ENCODE data around the gene EREG. TPM values are rescaled to one million over a fixed set of nuclear protein-coding genes. Genes with fewer than 3 reads are reported as not detected.

EREG gene
- polyA plus RNA-seq, 1 of the 3 experiments (the other 2 are of a cell fraction): not detected

DNA sequence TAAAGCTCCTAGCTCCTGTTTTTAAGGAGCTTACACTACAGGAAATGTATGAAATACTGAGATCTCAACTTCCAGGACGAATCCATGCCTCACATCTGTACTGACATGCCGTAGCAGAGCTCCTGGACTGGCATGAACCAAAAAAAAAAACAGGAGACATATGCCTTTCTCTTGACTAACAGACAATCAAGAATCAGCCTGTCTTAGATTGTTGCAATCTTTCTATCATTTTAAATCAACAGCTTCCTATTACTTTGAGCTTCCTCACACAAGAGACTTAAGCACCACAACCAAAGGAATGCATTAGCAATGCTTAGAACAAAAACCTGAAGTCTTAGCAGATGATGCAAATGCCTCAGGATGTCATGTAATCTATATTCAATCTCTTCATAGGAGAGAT, 45.3 kb downstream of the EREG start (continued):
- TF ChIP-seq REST (IDR thresholded peaks at IDR 0.05; ENCODE audit: low read depth, low read length): no peak
- TF ChIP-seq EP300 (IDR thresholded peaks at IDR 0.05; ENCODE audit: borderline replicate concordance in 1 of 2, low read depth in 1 of 2, low read length in 1 of 2): no peak
- TF ChIP-seq MAX (IDR thresholded peaks at IDR 0.05; ENCODE audit: low read depth): no peak
- no peak for TF ChIP-seq USF1 (IDR thresholded peaks at IDR 0.05; ENCODE audit: borderline replicate concordance, low read depth)
- TF ChIP-seq, protein P1, sequence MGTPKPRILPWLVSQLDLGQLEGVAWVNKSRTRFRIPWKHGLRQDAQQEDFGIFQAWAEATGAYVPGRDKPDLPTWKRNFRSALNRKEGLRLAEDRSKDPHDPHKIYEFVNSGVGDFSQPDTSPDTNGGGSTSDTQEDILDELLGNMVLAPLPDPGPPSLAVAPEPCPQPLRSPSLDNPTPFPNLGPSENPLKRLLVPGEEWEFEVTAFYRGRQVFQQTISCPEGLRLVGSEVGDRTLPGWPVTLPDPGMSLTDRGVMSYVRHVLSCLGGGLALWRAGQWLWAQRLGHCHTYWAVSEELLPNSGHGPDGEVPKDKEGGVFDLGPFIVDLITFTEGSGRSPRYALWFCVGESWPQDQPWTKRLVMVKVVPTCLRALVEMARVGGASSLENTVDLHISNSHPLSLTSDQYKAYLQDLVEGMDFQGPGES (IDR thresholded peaks at IDR 0.05; ENCODE audit: low read depth, low read length): no peak
- no peak for TF ChIP-seq JUND (IDR thresholded peaks at IDR 0.05)

DNA sequence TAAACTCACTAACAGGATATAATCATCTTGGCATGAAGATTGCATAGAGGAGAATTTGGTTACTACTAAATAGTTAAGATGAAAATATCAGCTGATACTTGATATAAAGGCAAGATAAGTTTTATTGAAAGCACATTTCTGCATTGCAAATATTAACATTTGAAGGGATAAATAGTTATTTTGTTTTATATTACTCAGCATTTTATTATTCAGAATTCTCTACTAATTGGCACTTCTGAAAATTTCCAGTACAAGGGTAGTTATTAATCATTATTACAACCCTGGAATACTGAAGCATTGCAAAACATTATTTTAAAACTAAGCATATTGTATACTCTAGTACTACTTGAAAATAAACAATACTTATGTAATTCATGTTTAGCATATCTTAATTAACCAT, 47.3 kb downstream of the EREG start:
- Histone ChIP-seq H3K79me2 (ENCODE audit: insufficient read depth) (no peaks in the 10 kb centered on the region), H3K9me3 (no peaks in the 10 kb centered on the region), H3K27ac (ENCODE audit: low read depth in 2 of 2, low read length in 1 of 2) (no peak overlapping the region), H3K9me2 (no peaks in the 10 kb centered on the region), H3K4me2 (no peak overlapping the region), H3K27me3 (ENCODE audit: insufficient read depth) (peaks cover under 1% of the 10 kb centered on the region; the same call in 1 of the 2 replicates), H3K4me3 (ENCODE audit: low read depth in 2 of 2, low read length in 1 of 2) (no peak overlapping the region), H2AFZ (ENCODE audit: low read depth) (no peak overlapping the region), H3F3A (replicated peaks; ENCODE audit: insufficient read depth) (no peaks in the 10 kb centered on the region), H4K20me1 (ENCODE audit: insufficient read depth) (no peaks in the 10 kb centered on the region), H3K4me1 (ENCODE audit: control insufficient read depth in 1 of 2, insufficient read depth in 2 of 2, low read depth in 1 of 2, low read length in 1 of 2) (no peaks in the 10 kb centered on the region), H3K9ac (no peak overlapping the region), H3K36me3 (replicated peaks in 1 of 2; ENCODE audit: control insufficient read depth in 1 of 2, insufficient read depth in 2 of 2, low read length in 1 of 2) (no peaks in the 10 kb centered on the region)
- no peak for DNase-seq
- no peak for TF ChIP-seq MAX (IDR thresholded peaks at IDR 0.05; ENCODE audit: low read depth)
- CTCF ChIA-PET: no interaction called here
- POLR2A ChIA-PET: no interaction called here

GRCh38 chr4:74413265-74413664, 48.3 kb downstream of the EREG start:
- H3K4me1 ChIP-seq (ENCODE audit: control insufficient read depth in 1 of 2, insufficient read depth in 2 of 2, low read depth in 1 of 2, low read length in 1 of 2): no peaks in the 10 kb centered on the region
- no peaks in the 10 kb centered on the region for H3F3A ChIP-seq (replicated peaks; ENCODE audit: insufficient read depth)
- H3K9me2 ChIP-seq: no peaks in the 10 kb centered on the region
- H3K36me3 ChIP-seq (replicated peaks in 1 of 2; ENCODE audit: control insufficient read depth in 1 of 2, insufficient read depth in 2 of 2, low read length in 1 of 2): no peaks in the 10 kb centered on the region
- H3K4me2 ChIP-seq: no peak overlapping the region
- H3K27me3 ChIP-seq (ENCODE audit: insufficient read depth): no peaks in the 10 kb centered on the region
- H3K79me2 ChIP-seq (ENCODE audit: insufficient read depth): no peaks in the 10 kb centered on the region
- H3K9ac ChIP-seq: no peak overlapping the region
- H3K9me3 ChIP-seq: no peaks in the 10 kb centered on the region
- ChIA-PET POLR2A (no interaction called here), CTCF (no interaction called here)
- no peak overlapping the region for H3K4me3 ChIP-seq (ENCODE audit: low read depth in 2 of 2, low read length in 1 of 2)
- DNase-seq: no peak
- H4K20me1 ChIP-seq (ENCODE audit: insufficient read depth): no peaks in the 10 kb centered on the region
- no peak overlapping the region for H3K27ac ChIP-seq (ENCODE audit: low read depth in 2 of 2, low read length in 1 of 2)
- no peak overlapping the region for H2AFZ ChIP-seq (ENCODE audit: low read depth)
- TF ChIP-seq NFIC (IDR thresholded peaks at IDR 0.05; ENCODE audit: borderline replicate concordance) (no peak), USF1 (IDR thresholded peaks at IDR 0.05; ENCODE audit: borderline replicate concordance, low read depth) (no peak), REST (IDR thresholded peaks at IDR 0.05; ENCODE audit: low read depth, low read length) (no peak), RFX5 (IDR thresholded peaks at IDR 0.05; ENCODE audit: low read length) (no peak), RXRA (IDR thresholded peaks at IDR 0.05; ENCODE audit: borderline replicate concordance, low read depth) (no peak), FOXJ3 (CRISPR knock-in tag; IDR thresholded peaks at IDR 0.05) (no peak), YY1 (IDR thresholded peaks at IDR 0.05; ENCODE audit: low read depth) (no peak), TCF12 (IDR thresholded peaks at IDR 0.05) (no peak), SMC3 (IDR thresholded peaks at IDR 0.05; ENCODE audit: low read depth, low read length) (no peak)
- TF ChIP-seq, protein P2, sequence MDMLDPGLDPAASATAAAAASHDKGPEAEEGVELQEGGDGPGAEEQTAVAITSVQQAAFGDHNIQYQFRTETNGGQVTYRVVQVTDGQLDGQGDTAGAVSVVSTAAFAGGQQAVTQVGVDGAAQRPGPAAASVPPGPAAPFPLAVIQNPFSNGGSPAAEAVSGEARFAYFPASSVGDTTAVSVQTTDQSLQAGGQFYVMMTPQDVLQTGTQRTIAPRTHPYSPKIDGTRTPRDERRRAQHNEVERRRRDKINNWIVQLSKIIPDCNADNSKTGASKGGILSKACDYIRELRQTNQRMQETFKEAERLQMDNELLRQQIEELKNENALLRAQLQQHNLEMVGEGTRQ (IDR thresholded peaks at IDR 0.05; ENCODE audit: borderline replicate concordance, low read depth, low read length): no peak
